ENCODE measurements around the gene LMAN2L. TPM values are rescaled to one million over a fixed set of nuclear protein-coding genes. Genes with fewer than 3 reads are reported as not detected.

Gene LMAN2L
- total and polyA plus RNA-seq, 8 donors: 1.4 to 17.1 (median 6.0) TPM

- peaks cover 0 to 44% (median 34%) of the 10 kb centered on the region in 4 donors for H3K36me3 ChIP-seq
- DNase-seq: no peak
These were observed 39.8 kb downstream of the LMAN2L start for GRCh38 chr2:96700086-96700485.

GRCh38 chr2:96699621-96700020, 40.2 kb downstream of the LMAN2L start:
- Histone ChIP-seq H3K4me1 (no peaks in the 10 kb centered on the region), H3K36me3 (peaks cover 0 to 40% (median 29%) of the 10 kb centered on the region in 4 donors), H3K27me3 (no peaks in the 10 kb centered on the region), H3K27ac (no peak overlapping the region), H3K4me3 (no peak overlapping the region), H3K9me3 (no peaks in the 10 kb centered on the region)
- WGBS, 5 donors: 71 to 88% (median 72%) methylated on average over 9 of the region's 9 CpGs
- intact Hi-C loops (cut with DNase I; ENCODE audit: low total_unique reads): no loop called here
- no peak for DNase-seq
- TF ChIP-seq POLR2AphosphoS5 (IDR thresholded peaks at IDR 0.05) (no peak), CTCF (IDR thresholded peaks at IDR 0.05) (no peak), EP300 (IDR thresholded peaks at IDR 0.05) (no peak), POLR2A (IDR thresholded peaks at IDR 0.05) (no peak)

More at GRCh38 chr2:96700086-96700485, 39.8 kb downstream of the LMAN2L start:
- Histone ChIP-seq H3K4me3 (no peak overlapping the region), H3K27me3 (no peaks in the 10 kb centered on the region), H3K9me3 (no peaks in the 10 kb centered on the region), H3K27ac (no peak overlapping the region), H3K4me1 (no peaks in the 10 kb centered on the region)
- 94 to 97% (median 95%) methylated on average over 8 of the region's 8 CpGs for WGBS, 5 donors
- TF ChIP-seq POLR2AphosphoS5 (IDR thresholded peaks at IDR 0.05): no peak
- no peak for TF ChIP-seq POLR2A (IDR thresholded peaks at IDR 0.05)
- no peak for TF ChIP-seq CTCF (IDR thresholded peaks at IDR 0.05)
- TF ChIP-seq EP300 (IDR thresholded peaks at IDR 0.05): no peak
- intact Hi-C loops (cut with DNase I; ENCODE audit: low total_unique reads): no loop called here

- no peak overlapping the region for H3K4me3 ChIP-seq
- H3K4me1 ChIP-seq: no peaks in the 10 kb centered on the region
- H3K27me3 ChIP-seq: no peaks in the 10 kb centered on the region
- peaks cover 0 to 34% (median 24%) of the 10 kb centered on the region in 4 donors for H3K36me3 ChIP-seq
- intact Hi-C loops (cut with DNase I; ENCODE audit: low total_unique reads): no loop called here
- no peak overlapping the region for H3K27ac ChIP-seq
- no peaks in the 10 kb centered on the region for H3K9me3 ChIP-seq
- DNase-seq: no peak
- 89 to 97% (median 94%) methylated on average over 5 to 6 of the region's 6 CpGs for WGBS, 5 donors
- TF ChIP-seq POLR2A (IDR thresholded peaks at IDR 0.05): no peak
- TF ChIP-seq POLR2AphosphoS5 (IDR thresholded peaks at IDR 0.05): no peak
- TF ChIP-seq CTCF (IDR thresholded peaks at IDR 0.05): no peak
- TF ChIP-seq EP300 (IDR thresholded peaks at IDR 0.05): no peak
These were observed 40.8 kb downstream of the LMAN2L start for GRCh38 chr2:96699021-96699420.

- DNase-seq: no peak
- WGBS, 5 donors: 86 to 96% (median 89%) methylated on average over 12 to 14 of the region's 14 CpGs
- Histone ChIP-seq H3K4me3 (no peak overlapping the region), H3K9me3 (no peaks in the 10 kb centered on the region), H3K36me3 (peaks cover 0 to 27% (median 20%) of the 10 kb centered on the region in 4 donors), H3K27me3 (no peaks in the 10 kb centered on the region), H3K4me1 (no peaks in the 10 kb centered on the region), H3K27ac (no peak overlapping the region)
- TF ChIP-seq CTCF (IDR thresholded peaks at IDR 0.05): no peak
- TF ChIP-seq POLR2AphosphoS5 (IDR thresholded peaks at IDR 0.05): no peak
- TF ChIP-seq EP300 (IDR thresholded peaks at IDR 0.05): no peak
- no peak for TF ChIP-seq POLR2A (IDR thresholded peaks at IDR 0.05)
- intact Hi-C loops (cut with DNase I; ENCODE audit: low total_unique reads): no loop called here
These were observed 41.5 kb downstream of the LMAN2L start for GRCh38 chr2:96698221-96698861.
